Fibroblast of lung (primary cell): ENCODE data around the gene DRC3. TPM values are rescaled to one million over a fixed set of nuclear protein-coding genes. Genes with fewer than 3 reads are reported as not detected.
A peak's percentile ranks its signal among the peaks of the same experiment; 100 is the strongest.

ENCODE experiments used
- DNase-seq, 2 donors: peaks; one replicate each; pipeline versions ENCODE4 v3.0.0 to v3.0.0-alpha.2; 2010; ENCODE audit warnings: low read depth in 2 of 2
- H2AFZ ChIP-seq: 2 replicates; pipeline ENCODE4 v1.5.1; 2012; ENCODE audit warnings: low read length, control low read depth, inconsistent platforms
- H3K27ac ChIP-seq: 2 replicates; pipeline ENCODE4 v1.5.1; 2011; ENCODE audit warnings: low read length, control low read depth; ENCODE audit not compliant: insufficient read depth
- H3K27me3 ChIP-seq: 2 replicates; pipeline ENCODE4 v1.5.1; 2011; ENCODE audit warnings: mild to moderate bottlenecking, low read length; ENCODE audit not compliant: control insufficient read depth, insufficient read depth
- H3K36me3 ChIP-seq: 2 replicates; pipeline ENCODE4 v1.5.1; 2011; ENCODE audit warnings: low read length; ENCODE audit not compliant: control insufficient read depth, insufficient read depth
- H3K4me1 ChIP-seq: 2 replicates; pipeline ENCODE4 v1.5.1; 2011; ENCODE audit warnings: low read length; ENCODE audit not compliant: control insufficient read depth, insufficient read depth; ENCODE audit errors: extremely low read depth
- H3K4me2 ChIP-seq: 2 replicates; pipeline ENCODE4 v1.5.1; 2011; ENCODE audit warnings: low read length, control low read depth; ENCODE audit not compliant: insufficient read depth; ENCODE audit errors: extremely low read depth
- H3K4me3 ChIP-seq, 4 experiments: fragments of 200-600 bp in 1 of 4; sonication (generic) in 1 of 4; replicated peaks in 1 of 4; 2 replicates each; pipeline ENCODE4 v1.5.1; 2011 to 2016; ENCODE audit warnings: low read length in 4 of 4, low read depth in 3 of 4, mild to moderate bottlenecking in 3 of 4, control low read depth in 2 of 4, inconsistent platforms in 1 of 4, mixed read lengths in 1 of 4; ENCODE audit not compliant: insufficient read depth in 1 of 4; ENCODE audit errors: control extremely low read depth in 1 of 4
- H3K79me2 ChIP-seq: 2 replicates; pipeline ENCODE4 v1.5.1; 2012; ENCODE audit warnings: mild to moderate bottlenecking, low read length, inconsistent platforms; ENCODE audit not compliant: control insufficient read depth, insufficient read depth
- H3K9ac ChIP-seq: 2 replicates; pipeline ENCODE4 v1.5.1; 2011; ENCODE audit warnings: mild to moderate bottlenecking, low read length, control low read depth; ENCODE audit not compliant: insufficient read depth
- H3K9me3 ChIP-seq: 2 replicates; pipeline ENCODE4 v1.5.1; 2012; ENCODE audit warnings: low read depth, low read length; ENCODE audit not compliant: control insufficient read depth, insufficient read depth
- H4K20me1 ChIP-seq: 2 replicates; pipeline ENCODE4 v1.5.1; 2011; ENCODE audit warnings: low read length; ENCODE audit not compliant: control insufficient read depth, insufficient read depth; ENCODE audit errors: extremely low read depth
- EZH2 ChIP-seq: IDR thresholded peaks from 2 replicates; pipeline ENCODE4 v1.5.1; 2012; ENCODE audit warnings: low read length, control low read depth, mild to moderate bottlenecking; ENCODE audit errors: missing control alignments
- polyA plus RNA-seq, 2 donors: library from polyadenylated mRNA; depleted of rRNA in 1 of 2; stranded (reverse) in 1 of 2; unstranded in 1 of 2; fragments of >200 nt; gene quantifications; 2 replicates each; pipeline ENCODE4 v1.2.1, GENCODE V29; 2011 to 2012; ENCODE audit warnings: missing spikeins in 1 of 2
- total RNA-seq: library from RNA; depleted of rRNA; stranded (reverse); fragments of >200 nt; gene quantifications from 2 replicates; pipeline ENCODE4 v1.2.1, GENCODE V29; 2014
- TF ChIP-seq, protein P1 (sequence below), 2 donors: IDR thresholded peaks in 1 of 2; conservative IDR thresholded peaks in 1 of 2; 1 replicate in 1 of 2; 2 replicates in 1 of 2; pipeline ENCODE4 v1.5.1; 2011 to 2012; ENCODE audit warnings: low read length in 2 of 2, control low read depth in 1 of 2, inconsistent platforms in 1 of 2, low read depth in 1 of 2, mild to moderate bottlenecking in 1 of 2

The DRC3 gene
- total and polyA plus RNA-seq, 2 donors (not counting 1 experiment from before 2014, with no cell fraction given), result 0.33 to 0.37 TPM

DNA sequence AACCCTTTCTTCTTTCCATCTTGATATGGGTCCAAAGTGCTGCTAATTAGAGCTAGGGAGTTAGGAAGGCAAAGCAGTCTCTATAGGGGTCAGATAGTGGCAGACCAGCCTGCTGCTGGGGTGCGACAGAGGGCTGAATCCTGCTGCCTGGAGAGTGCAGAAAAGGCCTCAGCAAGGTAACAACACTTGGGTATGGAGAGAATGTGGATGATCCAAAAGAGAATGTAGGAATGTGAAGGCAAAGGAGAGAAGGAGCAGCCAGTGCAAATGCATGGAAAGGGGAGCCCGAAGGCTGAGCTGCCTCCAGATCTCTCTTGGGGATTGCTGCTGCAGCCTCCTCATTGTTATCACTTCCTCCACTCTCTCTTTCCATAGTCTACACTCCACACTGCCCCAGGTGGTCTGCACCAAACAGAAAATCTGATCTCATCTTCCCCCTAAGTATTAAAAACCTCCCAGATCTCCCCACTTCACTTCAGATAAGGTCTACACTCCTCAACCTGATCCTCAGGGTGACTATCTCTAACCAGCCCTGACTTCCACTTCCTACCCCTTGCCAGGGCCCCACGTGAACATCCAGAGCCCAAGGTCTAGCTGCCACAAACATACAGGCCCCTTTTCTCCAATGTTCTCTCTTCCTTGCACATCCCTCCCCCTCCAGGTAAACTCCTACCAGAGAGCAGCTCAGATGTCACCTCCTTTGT is 29.2 kb upstream of the DRC3 start:
- H3K79me2 ChIP-seq, result peaks cover 26% of the 10 kb centered on the region
- TF ChIP-seq, protein P1, sequence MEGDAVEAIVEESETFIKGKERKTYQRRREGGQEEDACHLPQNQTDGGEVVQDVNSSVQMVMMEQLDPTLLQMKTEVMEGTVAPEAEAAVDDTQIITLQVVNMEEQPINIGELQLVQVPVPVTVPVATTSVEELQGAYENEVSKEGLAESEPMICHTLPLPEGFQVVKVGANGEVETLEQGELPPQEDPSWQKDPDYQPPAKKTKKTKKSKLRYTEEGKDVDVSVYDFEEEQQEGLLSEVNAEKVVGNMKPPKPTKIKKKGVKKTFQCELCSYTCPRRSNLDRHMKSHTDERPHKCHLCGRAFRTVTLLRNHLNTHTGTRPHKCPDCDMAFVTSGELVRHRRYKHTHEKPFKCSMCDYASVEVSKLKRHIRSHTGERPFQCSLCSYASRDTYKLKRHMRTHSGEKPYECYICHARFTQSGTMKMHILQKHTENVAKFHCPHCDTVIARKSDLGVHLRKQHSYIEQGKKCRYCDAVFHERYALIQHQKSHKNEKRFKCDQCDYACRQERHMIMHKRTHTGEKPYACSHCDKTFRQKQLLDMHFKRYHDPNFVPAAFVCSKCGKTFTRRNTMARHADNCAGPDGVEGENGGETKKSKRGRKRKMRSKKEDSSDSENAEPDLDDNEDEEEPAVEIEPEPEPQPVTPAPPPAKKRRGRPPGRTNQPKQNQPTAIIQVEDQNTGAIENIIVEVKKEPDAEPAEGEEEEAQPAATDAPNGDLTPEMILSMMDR (conservative IDR thresholded peaks at IDR 0.05 in 1 of 2, IDR thresholded peaks at IDR 0.05 in 1 of 2; ENCODE audit: low read depth in 1 of 2, low read length in 2 of 2), result no peak
- TF ChIP-seq EZH2, result no peak
- H3K4me2 ChIP-seq, result peak overlapping the region; percentile 62
- H3K4me1 ChIP-seq, result peaks cover 32% of the 10 kb centered on the region
- no peak overlapping the region for H2AFZ ChIP-seq
- H3K9me3 ChIP-seq, result no peaks in the 10 kb centered on the region
- H3K27ac ChIP-seq, result peak overlapping the region; percentile 41
- H3K4me3 ChIP-seq, result no peak overlapping the region
- no peak overlapping the region for H3K9ac ChIP-seq
- no peaks in the 10 kb centered on the region for H3K36me3 ChIP-seq
- H3K27me3 ChIP-seq, result no peaks in the 10 kb centered on the region
- no peak for DNase-seq
- H4K20me1 ChIP-seq, result no peaks in the 10 kb centered on the region

DNA sequence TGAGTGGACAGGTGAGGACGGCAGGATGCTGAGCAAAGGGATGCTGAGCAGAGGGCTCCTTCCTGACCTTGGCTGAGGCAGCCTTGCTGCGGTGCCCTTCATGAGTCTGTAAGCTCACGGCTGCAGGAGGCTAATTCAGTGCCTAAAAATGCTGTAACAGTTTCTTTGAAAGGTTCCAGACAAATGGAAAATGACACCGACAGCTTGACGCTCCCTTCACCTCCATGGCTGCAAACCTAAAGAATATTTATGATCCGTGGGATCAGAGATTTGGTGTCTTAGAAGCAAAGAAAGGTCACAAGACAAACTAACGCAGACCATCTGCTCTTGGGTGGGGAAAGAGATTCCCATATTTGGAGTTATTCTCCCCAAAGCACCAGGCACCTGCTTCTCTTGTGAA is 28.4 kb upstream of the DRC3 start:
- Histone ChIP-seq H3K79me2 (peaks cover 28% of the 10 kb centered on the region), H3K27ac (no peak overlapping the region), H3K36me3 (no peaks in the 10 kb centered on the region), H3K4me3 (no peak overlapping the region), H3K9ac (no peak overlapping the region), H2AFZ (no peak overlapping the region), H3K4me2 (no peak overlapping the region), H3K4me1 (peaks cover 36% of the 10 kb centered on the region), H3K9me3 (no peaks in the 10 kb centered on the region), H3K27me3 (no peaks in the 10 kb centered on the region), H4K20me1 (no peaks in the 10 kb centered on the region)
- no peak for DNase-seq
- no peak for TF ChIP-seq EZH2
- TF ChIP-seq, protein P1 (conservative IDR thresholded peaks at IDR 0.05 in 1 of 2, IDR thresholded peaks at IDR 0.05 in 1 of 2; ENCODE audit: low read depth in 1 of 2, low read length in 2 of 2), result no peak

DNA sequence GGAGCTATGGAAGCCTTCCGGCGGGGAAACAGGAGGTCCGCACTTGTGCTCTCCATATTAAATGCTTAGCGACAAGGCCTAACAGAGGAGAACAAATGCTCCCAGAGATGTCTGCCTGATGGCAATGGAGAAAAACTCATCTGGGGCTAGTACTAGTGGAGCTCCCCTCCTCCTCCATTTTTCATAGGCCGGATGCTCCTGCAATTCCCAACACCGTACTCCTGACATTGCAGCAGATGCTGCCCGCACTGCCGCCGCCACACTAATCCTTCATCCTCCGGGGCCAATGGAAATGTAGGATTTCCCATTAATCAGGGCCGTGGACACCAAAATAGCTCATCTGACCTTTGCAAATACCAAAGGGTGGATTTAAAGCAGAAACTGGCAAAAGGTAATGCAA is 27.9 kb upstream of the DRC3 start:
- Histone ChIP-seq H3K36me3 (no peaks in the 10 kb centered on the region), H3K9me3 (no peaks in the 10 kb centered on the region), H3K4me3 (no peak overlapping the region), H2AFZ (no peak overlapping the region), H3K9ac (no peak overlapping the region), H3K79me2 (peaks cover 30% of the 10 kb centered on the region), H4K20me1 (no peaks in the 10 kb centered on the region), H3K4me2 (no peak overlapping the region), H3K27me3 (no peaks in the 10 kb centered on the region), H3K27ac (no peak overlapping the region), H3K4me1 (peaks cover 36% of the 10 kb centered on the region)
- TF ChIP-seq, protein P1 (conservative IDR thresholded peaks at IDR 0.05 in 1 of 2, IDR thresholded peaks at IDR 0.05 in 1 of 2; ENCODE audit: low read depth in 1 of 2, low read length in 2 of 2), result no peak
- TF ChIP-seq EZH2, result no peak
- no peak for DNase-seq
